Fibroblast of lung (primary cell): ENCODE data around the gene AQP9.

ENCODE experiments used
- CTCF ChIP-seq, 2 donors: IDR thresholded peaks in 1 of 2; conservative IDR thresholded peaks in 1 of 2; 1 replicate in 1 of 2; 2 replicates in 1 of 2; pipeline ENCODE4 v1.5.1; 2011 to 2012; ENCODE audit warnings: low read length in 2 of 2, control low read depth in 1 of 2, inconsistent platforms in 1 of 2, low read depth in 1 of 2, mild to moderate bottlenecking in 1 of 2
- EZH2 ChIP-seq: IDR thresholded peaks from 2 replicates; pipeline ENCODE4 v1.5.1; 2012; ENCODE audit warnings: low read length, control low read depth, mild to moderate bottlenecking; ENCODE audit errors: missing control alignments

GRCh38 chr15:58146749-58147148 lies 8.6 kb downstream of the AQP9 start:
- TF ChIP-seq CTCF (conservative IDR thresholded peaks at IDR 0.05 in 1 of 2, IDR thresholded peaks at IDR 0.05 in 1 of 2; ENCODE audit: low read depth in 1 of 2, low read length in 2 of 2): no peak
- TF ChIP-seq EZH2: no peak
